Gastroesophageal sphincter (tissue), 4 donors: Measurements from ENCODE around the gene C14orf132. TPM values are rescaled to one million over a fixed set of nuclear protein-coding genes. Genes with fewer than 3 reads are reported as not detected.

Experiments used
- ATAC-seq: fragments of 150-250 bp; one replicate; pipeline ENCODE4 v1.9.1; 2016; ENCODE audit warnings: mild to moderate bottlenecking, moderate library complexity
- H3K27ac ChIP-seq, 4 donors: fragments of 200-600 bp; sonication (generic) in 3 of 4; 1 replicate in 3 of 4; 2 replicates in 1 of 4; pipeline ENCODE4 v1.5.1; 2016 to 2019
- H3K27me3 ChIP-seq: fragments of 200-600 bp; sonication (generic); one replicate; pipeline ENCODE4 v1.5.1; 2019
- H3K36me3 ChIP-seq, 2 donors: fragments of 200-600 bp; sonication (generic); one replicate each; pipeline ENCODE4 v1.5.1; 2019; ENCODE audit warnings: control low read depth in 1 of 2
- H3K4me1 ChIP-seq, 3 donors: fragments of 200-600 bp; sonication (generic); 1 replicate in 2 of 3; 2 replicates in 1 of 3; pipeline ENCODE4 v1.5.1; 2016 to 2019; ENCODE audit warnings: control low read depth in 2 of 3
- H3K4me3 ChIP-seq, 2 donors: fragments of 200-600 bp; sonication (generic); one replicate each; pipeline ENCODE4 v1.5.1; 2019; ENCODE audit warnings: mild to moderate bottlenecking in 1 of 2, moderate library complexity in 1 of 2
- H3K9me3 ChIP-seq, 3 donors: fragments of 200-600 bp; sonication (generic); one replicate each; pipeline ENCODE4 v1.5.1; 2017 to 2019; ENCODE audit warnings: control low read depth in 2 of 3
- CTCF ChIP-seq, 4 experiments: fragments of 200-600 bp in 2 of 4; fragments of 450-650 bp in 2 of 4; sonication (generic) in 1 of 4; IDR thresholded peaks; one replicate each; pipeline ENCODE4 v1.5.1; 2017 to 2019; ENCODE audit warnings: antibody characterized with exemption in 4 of 4, mild to moderate bottlenecking in 2 of 4, moderate library complexity in 2 of 4
- EP300 ChIP-seq: sonication (generic); formaldehyde crosslinking; IDR thresholded peaks from one replicate; pipeline ENCODE4 v1.6.1; 2017; ENCODE audit warnings: antibody characterized with exemption, mild to moderate bottlenecking
- POLR2A ChIP-seq, 2 donors: fragments of 450-650 bp; IDR thresholded peaks; one replicate each; pipeline ENCODE4 v1.6.1; 2017; ENCODE audit warnings: antibody characterized with exemption in 2 of 2, mild to moderate bottlenecking in 2 of 2, moderate library complexity in 1 of 2
- POLR2AphosphoS5 ChIP-seq: sonication (generic); formaldehyde crosslinking; IDR thresholded peaks from one replicate; pipeline ENCODE4 v1.6.1; 2017; ENCODE audit warnings: antibody characterized with exemption
- WGBS, 2 donors: methylation state at CpG; one replicate each; pipeline ENCODE4 v1.1.5; 2018; ENCODE audit warnings: low coverage in 1 of 2; 5-methylcytosine and 5-hydroxymethylcytosine counted together
- total RNA-seq, 4 donors: library from RNA; depleted of rRNA; stranded (reverse); fragments of >200 nt; gene quantifications; one replicate each; pipeline ENCODE4 v1.1.0, GENCODE V29; 2016

The C14orf132 gene
- total RNA-seq, 4 donors from 2014 or later, result 52.0 to 135 (median 74.6) TPM

DNA sequence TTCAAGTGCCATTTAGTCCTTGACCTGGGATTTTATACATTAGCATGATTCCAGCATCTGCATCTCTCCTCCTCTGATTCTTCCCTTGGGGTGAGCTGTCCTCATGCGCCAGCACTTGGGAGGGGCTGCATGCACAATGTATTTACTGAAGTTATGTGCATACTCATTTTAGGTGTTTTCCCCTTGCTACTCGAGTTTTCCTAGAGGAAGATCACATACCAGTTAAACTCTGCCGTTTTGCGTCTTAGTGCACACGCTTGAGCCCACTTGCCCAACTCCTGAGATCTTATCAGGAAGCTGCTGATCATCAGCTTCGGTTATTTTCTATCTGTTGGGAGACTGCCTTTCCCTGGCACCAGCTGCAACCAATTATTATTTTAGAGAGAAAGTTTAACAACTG lies 78.8 kb downstream of the C14orf132 start:
- Histone ChIP-seq H3K9me3 (peaks cover 0 to 8% (median 0%) of the 10 kb centered on the region in 3 donors), H3K27ac (no peak overlapping the region), H3K27me3 (no peaks in the 10 kb centered on the region), H3K36me3 (no peaks in the 10 kb centered on the region), H3K4me3 (no peak overlapping the region), H3K4me1 (no peaks in the 10 kb centered on the region)
- WGBS, 2 donors, result 89 to 95% methylated on average over 5 to 6 of the region's 6 CpGs
- no peak for TF ChIP-seq POLR2AphosphoS5
- no peak for TF ChIP-seq CTCF (IDR thresholded peaks at IDR 0.05)
- TF ChIP-seq POLR2A (IDR thresholded peaks at IDR 0.05), result no peak
- TF ChIP-seq EP300, result no peak
- ATAC-seq, result no peak

- Histone ChIP-seq H3K9me3 (peaks cover 0 to 8% (median 0%) of the 10 kb centered on the region in 3 donors), H3K27me3 (no peaks in the 10 kb centered on the region), H3K27ac (no peak overlapping the region), H3K4me1 (no peaks in the 10 kb centered on the region), H3K4me3 (no peak overlapping the region), H3K36me3 (no peaks in the 10 kb centered on the region)
- no peak for ATAC-seq
- no peak for TF ChIP-seq POLR2A (IDR thresholded peaks at IDR 0.05)
- TF ChIP-seq POLR2AphosphoS5, result no peak
- no peak for TF ChIP-seq CTCF (IDR thresholded peaks at IDR 0.05)
- no peak for TF ChIP-seq EP300
- WGBS, 2 donors, result 72% methylated on average over 3 of the region's 3 CpGs; no CpG with 5 or more reads in 1 of the 2 donors
These were observed 79.2 kb downstream of the C14orf132 start for GRCh38 chr14:96118391-96118790.

DNA sequence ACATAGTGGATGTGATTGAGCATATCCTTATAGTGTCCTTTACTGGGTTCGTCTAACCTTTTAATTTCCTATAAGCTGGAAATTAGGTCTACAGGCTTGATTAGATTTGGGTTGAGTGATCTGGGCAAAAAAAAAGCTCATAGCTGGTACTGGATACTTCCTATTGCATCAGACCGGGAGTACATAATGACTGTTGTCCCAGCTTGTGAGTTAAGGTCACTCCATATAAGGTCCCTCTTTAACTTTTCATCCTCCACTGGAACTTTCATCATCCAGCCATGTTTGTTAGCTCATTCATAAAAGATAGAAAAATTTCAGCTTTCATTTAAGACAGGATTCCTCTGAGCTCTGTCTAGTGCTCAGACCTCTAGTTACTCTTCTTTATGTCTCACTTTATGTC lies 80.8 kb downstream of the C14orf132 start:
- ATAC-seq, result no peak
- TF ChIP-seq EP300 (no peak), CTCF (IDR thresholded peaks at IDR 0.05) (no peak), POLR2AphosphoS5 (no peak), POLR2A (IDR thresholded peaks at IDR 0.05) (no peak)
- WGBS, 2 donors, result 64 to 70% methylated on average over 2 of the region's 2 CpGs

DNA sequence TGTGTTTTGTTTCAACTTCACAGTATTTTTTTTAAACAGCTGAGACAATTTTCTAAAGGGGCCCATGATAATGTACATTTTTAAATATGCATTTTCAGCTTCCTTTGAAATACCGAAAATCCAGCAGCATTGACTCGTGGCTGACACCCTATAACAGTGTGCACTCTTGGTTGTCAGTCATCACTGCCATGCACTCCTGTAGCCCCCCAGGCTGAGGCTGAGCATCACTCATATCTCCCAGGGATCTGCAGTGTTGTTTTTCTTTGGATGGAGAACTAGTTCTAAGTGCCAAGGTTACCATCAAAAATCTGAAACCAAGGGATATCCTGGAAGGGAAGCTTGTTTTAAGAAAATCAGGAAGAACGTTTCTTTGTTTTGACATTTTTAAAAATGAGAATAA lies 81.2 kb downstream of the C14orf132 start:
- Histone ChIP-seq H3K27ac (no peak overlapping the region), H3K4me1 (no peaks in the 10 kb centered on the region), H3K36me3 (no peaks in the 10 kb centered on the region), H3K9me3 (peaks cover 0 to 8% (median 0%) of the 10 kb centered on the region in 3 donors), H3K27me3 (no peaks in the 10 kb centered on the region), H3K4me3 (no peak overlapping the region)
- TF ChIP-seq EP300 (no peak), CTCF (IDR thresholded peaks at IDR 0.05) (no peak), POLR2A (IDR thresholded peaks at IDR 0.05) (no peak), POLR2AphosphoS5 (no peak)
- no peak for ATAC-seq
- WGBS, 2 donors, result 34 to 74% methylated on average over 3 of the region's 3 CpGs

More for the DNA sequence above, 80.8 kb downstream of the C14orf132 start:
- H3K27ac ChIP-seq, result no peak overlapping the region
- peaks cover 0 to 8% (median 0%) of the 10 kb centered on the region in 3 donors for H3K9me3 ChIP-seq
- H3K27me3 ChIP-seq, result no peaks in the 10 kb centered on the region
- no peaks in the 10 kb centered on the region for H3K36me3 ChIP-seq
- H3K4me3 ChIP-seq, result no peak overlapping the region
- no peaks in the 10 kb centered on the region for H3K4me1 ChIP-seq

GRCh38 chr14:96120941-96121340 lies 81.8 kb downstream of the C14orf132 start:
- H3K36me3 ChIP-seq, result no peaks in the 10 kb centered on the region
- peaks cover 0 to 8% (median 0%) of the 10 kb centered on the region in 3 donors for H3K9me3 ChIP-seq
- TF ChIP-seq POLR2A (IDR thresholded peaks at IDR 0.05) (no peak), EP300 (no peak), POLR2AphosphoS5 (no peak), CTCF (IDR thresholded peaks at IDR 0.05) (no peak)
- no peak overlapping the region for H3K4me3 ChIP-seq
- 64 to 96% methylated on average over 4 of the region's 4 CpGs for WGBS, 2 donors
- no peaks in the 10 kb centered on the region for H3K27me3 ChIP-seq
- H3K27ac ChIP-seq, result no peak overlapping the region
- H3K4me1 ChIP-seq, result no peaks in the 10 kb centered on the region
- ATAC-seq, result no peak
